Omental fat pad (tissue), 4 donors: ENCODE data around the gene MYBBP1A. TPM values are rescaled to one million over a fixed set of nuclear protein-coding genes. Genes with fewer than 3 reads are reported as not detected.

Experiments used
- ATAC-seq: fragments of 150-250 bp; one replicate; pipeline ENCODE4 v1.9.1; 2016; ENCODE audit warnings: mild to moderate bottlenecking, moderate library complexity; ENCODE audit not compliant: low FRiP score
- DNase-seq: peaks from one replicate; pipeline ENCODE4 v3.0.0-alpha.2; 2019; ENCODE audit warnings: low spot score
- CTCF ChIP-seq, 3 donors: fragments of 450-650 bp; IDR thresholded peaks; one replicate each; pipeline ENCODE4 v1.5.1; 2016 to 2017; ENCODE audit warnings: antibody characterized with exemption in 3 of 3, mild to moderate bottlenecking in 3 of 3, moderate library complexity in 2 of 3
- total RNA-seq, 4 donors: library from RNA; depleted of rRNA; stranded (reverse); fragments of >200 nt; gene quantifications; one replicate each; pipeline ENCODE4 v1.1.0, GENCODE V29; 2016

The MYBBP1A gene
- total RNA-seq, 4 donors from 2014 or later = 33.1 to 142 (median 39.1) TPM

DNA sequence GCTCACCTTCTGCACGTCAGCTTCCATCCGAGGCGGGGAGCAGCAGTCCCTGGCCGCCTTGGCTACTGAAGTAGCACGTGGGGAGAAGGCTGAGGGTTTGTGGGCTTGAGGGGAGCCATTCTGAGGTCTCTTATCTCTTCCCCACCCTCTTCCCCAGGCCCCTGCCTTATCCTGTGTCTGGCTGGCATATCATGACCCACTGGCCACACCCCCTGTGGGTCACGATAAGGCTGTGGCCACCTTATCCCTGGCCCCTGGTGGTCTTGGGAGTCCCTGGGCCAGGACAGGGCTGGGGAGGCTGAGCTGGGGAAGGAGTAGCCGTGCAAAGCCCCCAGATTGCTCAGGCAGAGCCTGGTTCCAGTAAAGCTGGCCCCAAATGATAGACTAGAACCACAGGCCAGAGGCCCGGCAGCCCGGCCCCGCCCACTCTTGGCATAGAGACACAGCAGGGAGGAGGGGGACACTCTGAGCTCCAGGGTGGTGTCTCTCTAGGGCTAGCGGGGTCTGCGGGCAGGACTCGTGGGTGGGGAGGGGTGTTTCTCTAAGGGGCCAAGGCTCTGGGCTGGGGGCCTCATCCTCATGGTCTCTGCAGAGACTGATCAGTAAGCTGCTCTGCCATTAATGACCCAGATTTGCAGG lies 48.9 kb downstream of the MYBBP1A start:
- ATAC-seq (no peak), DNase-seq (no peak)
- TF ChIP-seq CTCF (IDR thresholded peaks at IDR 0.05) = no peak

- no peak for ATAC-seq
- no peak for DNase-seq
- TF ChIP-seq CTCF (IDR thresholded peaks at IDR 0.05) = no peak
These were observed 50.0 kb downstream of the MYBBP1A start for GRCh38 chr17:4505187-4505586.

DNA sequence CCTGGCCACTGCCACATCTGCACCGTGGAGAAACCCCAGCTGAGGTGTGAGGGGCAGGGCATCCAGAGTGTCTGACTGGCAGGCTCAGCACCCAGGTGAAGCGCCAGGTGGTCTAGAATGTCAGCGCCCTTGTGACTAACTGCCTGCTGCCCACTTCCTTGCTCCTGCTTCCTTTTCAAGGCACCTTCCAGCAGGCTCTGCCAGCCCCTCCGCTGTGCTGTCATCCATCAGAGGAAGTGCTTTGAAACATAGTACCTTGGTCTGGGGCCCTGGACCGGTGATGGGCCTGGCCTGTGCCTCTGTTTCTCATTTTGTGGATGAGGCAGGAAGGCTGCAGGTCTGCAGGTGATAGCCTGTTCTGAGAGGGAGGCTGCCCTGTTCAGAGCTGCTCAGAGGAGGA lies 51.0 kb downstream of the MYBBP1A start:
- no peak for DNase-seq
- ATAC-seq = no peak
- TF ChIP-seq CTCF (IDR thresholded peaks at IDR 0.05) = no peak

GRCh38 chr17:4503283-4504025 lies 51.7 kb downstream of the MYBBP1A start:
- ATAC-seq (no peak), DNase-seq (no peak)
- TF ChIP-seq CTCF (IDR thresholded peaks at IDR 0.05) = no peak

DNA sequence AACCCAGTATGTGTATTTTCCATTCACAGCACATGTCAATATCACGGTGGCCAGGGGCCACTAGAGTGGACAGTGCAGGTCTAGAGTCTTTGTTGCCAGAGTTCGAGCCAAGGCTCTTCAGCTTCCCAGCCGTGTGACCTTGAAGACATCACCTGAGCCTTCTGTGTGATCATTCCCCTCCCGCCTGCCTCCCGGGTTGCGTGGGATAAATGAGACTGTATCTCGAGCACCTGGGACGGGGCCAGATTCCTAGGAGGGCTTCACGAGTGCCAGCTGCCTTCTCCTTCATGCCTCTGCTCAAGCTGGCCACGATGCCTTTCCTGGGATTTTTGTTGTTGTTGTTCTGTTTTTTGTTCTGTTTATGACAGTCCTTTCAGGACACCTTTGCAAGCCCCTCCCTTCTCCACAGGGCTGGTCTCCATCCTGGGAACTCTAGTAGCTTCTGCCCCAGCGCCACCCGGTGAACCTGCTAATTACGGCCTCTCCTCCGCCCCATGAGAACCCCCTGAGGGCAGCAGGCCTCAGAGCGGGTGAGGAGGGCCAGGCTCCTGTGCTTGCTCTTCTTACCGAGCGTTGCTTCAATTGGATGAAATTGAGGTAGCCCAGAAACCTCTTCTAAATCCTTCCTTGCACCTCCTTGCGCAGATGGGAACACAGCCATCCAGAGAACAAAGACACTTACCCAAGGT lies 52.6 kb downstream of the MYBBP1A start:
- no peak for DNase-seq
- ATAC-seq = no peak
- TF ChIP-seq CTCF (IDR thresholded peaks at IDR 0.05) = no peak

GRCh38 chr17:4501295-4501949 lies 53.8 kb downstream of the MYBBP1A start:
- no peak for ATAC-seq
- DNase-seq = no peak
- no peak for TF ChIP-seq CTCF (IDR thresholded peaks at IDR 0.05)
